ENCODE measurements around the gene COG4. TPM values are rescaled to one million over a fixed set of nuclear protein-coding genes. Genes with fewer than 3 reads are reported as not detected.

Gene COG4
- total RNA-seq, 2 donors from 2014 or later = 62.7 to 71.4 TPM

DNA sequence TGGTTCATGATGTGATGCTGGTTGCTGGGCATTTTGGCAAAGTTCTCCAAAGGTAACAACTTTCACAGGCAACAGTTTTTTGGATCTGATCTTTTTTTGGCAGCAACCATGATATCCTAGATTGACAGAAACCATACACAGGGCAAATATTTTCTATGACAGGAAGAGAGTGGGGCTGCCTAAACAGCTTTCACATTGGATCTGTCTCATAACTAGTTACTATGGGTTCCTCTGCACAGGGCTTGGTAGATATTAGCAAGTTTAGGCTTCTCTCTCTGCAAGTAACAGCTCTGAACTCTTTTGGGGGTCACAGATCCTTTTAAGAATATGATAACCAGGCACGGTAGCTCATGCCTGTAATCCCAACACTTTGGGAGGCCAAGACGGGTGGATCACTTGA is 28.6 kb downstream of the COG4 start:
- Mint-ChIP-seq H3K4me1 (no peaks in the 10 kb centered on the region), H3K27ac (no peak overlapping the region), H3K27me3 (ENCODE audit: insufficient read depth) (no peaks in the 10 kb centered on the region), H3K36me3 (ENCODE audit: low read depth) (peaks cover 62% of the 10 kb centered on the region), H3K9me3 (no peaks in the 10 kb centered on the region), H3K4me3 (no peak overlapping the region)
- Histone ChIP-seq H3K4me1 (ENCODE audit: control insufficient read depth, insufficient read depth, low read length) (no peaks in the 10 kb centered on the region), H3K9me3 (ENCODE audit: control insufficient read depth, low read length) (no peaks in the 10 kb centered on the region), H3K9ac (ENCODE audit: extremely low read depth, low read length, poor library complexity, severe bottlenecking) (no peak overlapping the region), H3K4me3 (ENCODE audit: low read length) (no peak overlapping the region), H3K27ac (ENCODE audit: low read depth, low read length) (no peak overlapping the region), H3K36me3 (ENCODE audit: control insufficient read depth, insufficient read depth, low read length) (peaks cover 72% of the 10 kb centered on the region), H3K27me3 (ENCODE audit: control insufficient read depth, insufficient read depth, low read length, poor library complexity, severe bottlenecking) (no peaks in the 10 kb centered on the region)
- 97% methylated on average over 2 of the region's 2 CpGs; no CpG with 5 or more reads in 1 of the 2 experiments for WGBS, 2 experiments (ENCODE audit: insufficient coverage in 1 of 2, insufficient read length in 1 of 2)
- TF ChIP-seq, protein P1, sequence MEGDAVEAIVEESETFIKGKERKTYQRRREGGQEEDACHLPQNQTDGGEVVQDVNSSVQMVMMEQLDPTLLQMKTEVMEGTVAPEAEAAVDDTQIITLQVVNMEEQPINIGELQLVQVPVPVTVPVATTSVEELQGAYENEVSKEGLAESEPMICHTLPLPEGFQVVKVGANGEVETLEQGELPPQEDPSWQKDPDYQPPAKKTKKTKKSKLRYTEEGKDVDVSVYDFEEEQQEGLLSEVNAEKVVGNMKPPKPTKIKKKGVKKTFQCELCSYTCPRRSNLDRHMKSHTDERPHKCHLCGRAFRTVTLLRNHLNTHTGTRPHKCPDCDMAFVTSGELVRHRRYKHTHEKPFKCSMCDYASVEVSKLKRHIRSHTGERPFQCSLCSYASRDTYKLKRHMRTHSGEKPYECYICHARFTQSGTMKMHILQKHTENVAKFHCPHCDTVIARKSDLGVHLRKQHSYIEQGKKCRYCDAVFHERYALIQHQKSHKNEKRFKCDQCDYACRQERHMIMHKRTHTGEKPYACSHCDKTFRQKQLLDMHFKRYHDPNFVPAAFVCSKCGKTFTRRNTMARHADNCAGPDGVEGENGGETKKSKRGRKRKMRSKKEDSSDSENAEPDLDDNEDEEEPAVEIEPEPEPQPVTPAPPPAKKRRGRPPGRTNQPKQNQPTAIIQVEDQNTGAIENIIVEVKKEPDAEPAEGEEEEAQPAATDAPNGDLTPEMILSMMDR (conservative IDR thresholded peaks at IDR 0.05) = no peak
- no peak for DNase-seq

DNA sequence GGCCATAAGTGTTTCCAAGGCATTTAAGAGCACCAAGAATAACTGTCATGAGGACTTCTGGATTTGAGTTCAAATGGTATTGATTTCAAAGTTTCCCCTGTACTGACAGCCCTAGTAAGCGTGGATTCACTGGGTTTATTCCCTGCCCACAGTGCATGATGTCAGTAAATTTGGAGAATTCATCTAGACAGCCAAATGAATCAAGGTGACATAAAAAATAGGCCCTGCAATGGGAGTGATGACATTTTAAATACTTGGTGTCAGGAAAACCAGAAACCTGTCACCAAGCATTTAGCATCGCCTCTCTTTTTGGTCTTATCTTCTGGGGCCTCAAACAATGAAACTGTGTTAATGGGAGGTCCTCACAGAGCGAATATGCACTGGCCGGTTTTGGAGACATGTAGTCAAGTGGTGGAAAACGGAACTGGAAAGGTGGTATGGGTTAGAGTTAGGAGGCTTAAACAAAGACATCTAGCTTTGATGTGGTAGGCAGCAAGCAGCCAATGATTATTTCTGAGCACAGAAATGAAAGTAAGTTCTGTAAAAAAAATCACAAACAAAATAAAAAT is 29.1 kb downstream of the COG4 start:
- H3K9me3 ChIP-seq (ENCODE audit: control insufficient read depth, low read length) = no peaks in the 10 kb centered on the region
- no peak for DNase-seq
- H3K4me1 Mint-ChIP-seq = no peaks in the 10 kb centered on the region
- no peaks in the 10 kb centered on the region for H3K27me3 Mint-ChIP-seq (ENCODE audit: insufficient read depth)
- WGBS, 2 experiments (ENCODE audit: insufficient coverage in 1 of 2, insufficient read length in 1 of 2) = 81 to 85% methylated on average over 4 to 5 of the region's 5 CpGs
- H3K4me3 ChIP-seq (ENCODE audit: low read length) = no peak overlapping the region
- H3K27me3 ChIP-seq (ENCODE audit: control insufficient read depth, insufficient read depth, low read length, poor library complexity, severe bottlenecking) = no peaks in the 10 kb centered on the region
- no peak overlapping the region for H3K27ac Mint-ChIP-seq
- no peak overlapping the region for H3K4me3 Mint-ChIP-seq
- no peak overlapping the region for H3K9ac ChIP-seq (ENCODE audit: extremely low read depth, low read length, poor library complexity, severe bottlenecking)
- H3K36me3 Mint-ChIP-seq (ENCODE audit: low read depth) = peaks cover 66% of the 10 kb centered on the region
- TF ChIP-seq, protein P1 (conservative IDR thresholded peaks at IDR 0.05) = no peak
- H3K36me3 ChIP-seq (ENCODE audit: control insufficient read depth, insufficient read depth, low read length) = peaks cover 71% of the 10 kb centered on the region
- no peak overlapping the region for H3K27ac ChIP-seq (ENCODE audit: low read depth, low read length)
- H3K4me1 ChIP-seq (ENCODE audit: control insufficient read depth, insufficient read depth, low read length) = no peaks in the 10 kb centered on the region
- no peaks in the 10 kb centered on the region for H3K9me3 Mint-ChIP-seq

DNA sequence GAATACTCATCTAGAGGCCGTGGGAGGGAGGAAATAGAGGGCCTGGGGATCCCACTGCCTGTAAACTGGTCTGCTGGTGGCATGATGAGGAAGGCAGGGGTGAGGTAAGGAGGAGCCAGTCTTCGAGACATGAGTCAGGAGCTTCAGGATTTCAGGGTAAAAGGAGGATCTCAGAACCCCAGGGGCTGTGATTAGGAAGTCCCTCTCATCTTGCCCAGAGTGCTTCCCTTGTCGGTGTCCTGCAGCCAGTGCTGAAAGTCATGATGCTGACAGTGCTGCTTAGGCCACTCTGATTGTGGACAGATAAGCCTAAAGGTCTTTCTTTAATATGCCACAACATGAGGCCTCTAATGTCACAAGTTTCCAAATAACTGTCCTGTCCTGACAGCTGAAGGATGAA is 29.6 kb downstream of the COG4 start:
- TF ChIP-seq, protein P1 (conservative IDR thresholded peaks at IDR 0.05) = no peak
- Mint-ChIP-seq H3K4me1 (no peaks in the 10 kb centered on the region), H3K9me3 (no peaks in the 10 kb centered on the region), H3K4me3 (no peak overlapping the region), H3K27me3 (ENCODE audit: insufficient read depth) (no peaks in the 10 kb centered on the region), H3K36me3 (ENCODE audit: low read depth) (peaks cover 63% of the 10 kb centered on the region), H3K27ac (no peak overlapping the region)
- Histone ChIP-seq H3K9ac (ENCODE audit: extremely low read depth, low read length, poor library complexity, severe bottlenecking) (no peak overlapping the region), H3K4me3 (ENCODE audit: low read length) (no peak overlapping the region), H3K36me3 (ENCODE audit: control insufficient read depth, insufficient read depth, low read length) (peaks cover 66% of the 10 kb centered on the region), H3K4me1 (ENCODE audit: control insufficient read depth, insufficient read depth, low read length) (no peaks in the 10 kb centered on the region), H3K27me3 (ENCODE audit: control insufficient read depth, insufficient read depth, low read length, poor library complexity, severe bottlenecking) (no peaks in the 10 kb centered on the region), H3K9me3 (ENCODE audit: control insufficient read depth, low read length) (no peaks in the 10 kb centered on the region), H3K27ac (ENCODE audit: low read depth, low read length) (no peak overlapping the region)
- 92 to 95% methylated on average over 2 to 3 of the region's 3 CpGs for WGBS, 2 experiments (ENCODE audit: insufficient coverage in 1 of 2, insufficient read length in 1 of 2)
- DNase-seq = no peak
